ENCODE data around the gene H1-8. TPM values are rescaled to one million over a fixed set of nuclear protein-coding genes. Genes with fewer than 3 reads are reported as not detected.

The H1-8 gene
- total RNA-seq, 1 donor from 2014 or later, result not detected

GRCh38 chr3:129525341-129525968 is 17.5 kb upstream of the H1-8 start:
- DNase-seq (ENCODE audit: low read depth), result no peak
- no peak overlapping the region for H3K4me3 ChIP-seq (ENCODE audit: low read depth, low read length)
- no peak for TF ChIP-seq CTCF (conservative IDR thresholded peaks at IDR 0.05; ENCODE audit: low read depth, low read length)

- no peak for DNase-seq (ENCODE audit: low read depth)
- H3K4me3 ChIP-seq (ENCODE audit: low read depth, low read length), result no peak overlapping the region
- no peak for TF ChIP-seq CTCF (conservative IDR thresholded peaks at IDR 0.05; ENCODE audit: low read depth, low read length)
These were observed 16.7 kb upstream of the H1-8 start for GRCh38 chr3:129526121-129526900.

- no peak overlapping the region for H3K4me3 ChIP-seq (ENCODE audit: low read depth, low read length)
- no peak for TF ChIP-seq CTCF (conservative IDR thresholded peaks at IDR 0.05; ENCODE audit: low read depth, low read length)
- no peak for DNase-seq (ENCODE audit: low read depth)
These were observed 15.7 kb upstream of the H1-8 start for GRCh38 chr3:129527262-129527661.

- DNase-seq (ENCODE audit: low read depth), result no peak
- no peak within 1 kb of the TSS for H3K4me3 ChIP-seq (ENCODE audit: low read depth, low read length)
- no peak for TF ChIP-seq CTCF (conservative IDR thresholded peaks at IDR 0.05; ENCODE audit: low read depth, low read length)
These were observed 14.3 kb upstream of the H1-8 start, which contains the start of gene RHO for GRCh38 chr3:129528589-129529100. RHO (plus strand) TSS chr3:129528639; CDS start chr3:129528734, 95 bp downstream.

GRCh38 chr3:129529436-129530210 is 13.4 kb upstream of the H1-8 start:
- H3K4me3 ChIP-seq (ENCODE audit: low read depth, low read length), result no peak overlapping the region
- no peak for TF ChIP-seq CTCF (conservative IDR thresholded peaks at IDR 0.05; ENCODE audit: low read depth, low read length)

GRCh38 chr3:129530251-129530791 is 12.7 kb upstream of the H1-8 start:
- no peak for TF ChIP-seq CTCF (conservative IDR thresholded peaks at IDR 0.05; ENCODE audit: low read depth, low read length)
- H3K4me3 ChIP-seq (ENCODE audit: low read depth, low read length), result no peak overlapping the region
- no peak for DNase-seq (ENCODE audit: low read depth)

More at GRCh38 chr3:129529436-129530210, 13.4 kb upstream of the H1-8 start:
- DNase-seq (ENCODE audit: low read depth), result no peak

All from epithelial cell of proximal tubule (primary cell).